Immature natural killer cell (primary cell): ENCODE measurements around the gene SRCIN1. TPM values are rescaled to one million over a fixed set of nuclear protein-coding genes. Genes with fewer than 3 reads are reported as not detected.

Source experiments
- DNase-seq, 3 donors: peaks; one replicate each; pipeline ENCODE4 v3.0.0; 2022; ENCODE audit warnings: mixed read lengths in 1 of 3
- H3K27ac Mint-ChIP-seq, 6 donors: one replicate each; pipeline ENCODE4 v1.8.0; 2020; ENCODE audit warnings: mixed read lengths in 6 of 6, mild to moderate bottlenecking in 5 of 6, inconsistent platforms in 4 of 6, moderate library complexity in 3 of 6
- H3K27me3 Mint-ChIP-seq, 3 donors: one replicate each; pipeline ENCODE4 v1.8.0; 2020 to 2021; ENCODE audit warnings: low read depth in 3 of 3, mild to moderate bottlenecking in 3 of 3, mixed read lengths in 3 of 3, moderate library complexity in 3 of 3, inconsistent platforms in 1 of 3
- H3K36me3 Mint-ChIP-seq, 3 donors: one replicate each; pipeline ENCODE4 v1.8.0; 2020; ENCODE audit warnings: mixed read lengths in 3 of 3, inconsistent platforms in 2 of 3, mild to moderate bottlenecking in 2 of 3
- H3K4me1 Mint-ChIP-seq, 2 donors: one replicate each; pipeline ENCODE4 v1.8.0; 2020; ENCODE audit warnings: inconsistent platforms in 2 of 2, mild to moderate bottlenecking in 2 of 2, mixed read lengths in 2 of 2, moderate library complexity in 1 of 2
- H3K4me3 Mint-ChIP-seq, 5 donors: one replicate each; pipeline ENCODE4 v1.8.0; 2020; ENCODE audit warnings: mild to moderate bottlenecking in 5 of 5, mixed read lengths in 5 of 5, inconsistent platforms in 3 of 5, moderate library complexity in 3 of 5
- H3K9me3 Mint-ChIP-seq, 6 donors: one replicate each; pipeline ENCODE4 v1.8.0; 2020; ENCODE audit warnings: mild to moderate bottlenecking in 6 of 6, mixed read lengths in 6 of 6, inconsistent platforms in 4 of 6, moderate library complexity in 3 of 6
- polyA plus RNA-seq, 3 donors: library from polyadenylated mRNA; unstranded; fragments of 300-500 nt; fragmentation: Illumina TruSeq; gene quantifications; one replicate each; pipeline ENCODE4 v1.2.3, GENCODE V29; 2021

The SRCIN1 gene
- polyA plus RNA-seq, 3 donors from 2014 or later = not detected

GRCh38 chr17:38577645-38578173 is 28.0 kb downstream of the SRCIN1 start:
- Mint-ChIP-seq H3K9me3 (no peaks in the 10 kb centered on the region), H3K27ac (no peak overlapping the region), H3K4me1 (peaks cover 0 to 12% of the 10 kb centered on the region in 2 donors), H3K27me3 (peaks cover 22 to 46% (median 23%) of the 10 kb centered on the region in 3 donors), H3K36me3 (peaks cover 0 to 5% (median 0%) of the 10 kb centered on the region in 3 donors), H3K4me3 (peak overlapping the region in 1 of 5 donors; percentile 24)
- no peak for DNase-seq

GRCh38 chr17:38577244-38577643 is 28.5 kb downstream of the SRCIN1 start:
- Mint-ChIP-seq H3K27me3 (peaks cover 20 to 46% (median 22%) of the 10 kb centered on the region in 3 donors), H3K4me3 (no peak overlapping the region)

DNA sequence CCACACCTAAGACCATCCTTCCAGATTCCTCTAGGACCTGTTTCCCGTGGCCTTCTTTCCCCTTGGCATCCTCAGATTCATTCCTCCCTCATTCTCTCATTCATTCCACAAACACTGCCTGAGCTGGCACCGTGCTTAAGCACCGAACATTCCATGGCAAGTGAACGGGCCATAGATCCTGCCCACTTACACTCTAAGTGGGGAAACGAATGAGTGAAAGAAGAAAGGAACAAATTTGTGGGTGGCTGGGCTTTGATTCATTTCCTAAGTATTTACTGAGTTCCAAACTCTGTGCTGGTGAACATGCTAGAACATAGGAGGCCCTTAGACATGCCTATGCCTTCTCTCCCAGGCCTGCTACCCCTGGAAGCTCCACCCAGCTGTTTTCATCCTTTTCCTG is 30.0 kb downstream of the SRCIN1 start:
- Mint-ChIP-seq H3K27ac (no peak overlapping the region), H3K4me3 (no peak overlapping the region), H3K36me3 (peaks cover 0 to 5% (median 0%) of the 10 kb centered on the region in 3 donors), H3K27me3 (peaks cover 25 to 50% (median 28%) of the 10 kb centered on the region in 3 donors), H3K9me3 (peaks cover 0 to 2% (median 0%) of the 10 kb centered on the region in 6 donors), H3K4me1 (peaks cover 0 to 13% of the 10 kb centered on the region in 2 donors)
- DNase-seq = no peak

More at GRCh38 chr17:38577244-38577643, 28.5 kb downstream of the SRCIN1 start:
- Mint-ChIP-seq H3K36me3 (peaks cover 0 to 5% (median 0%) of the 10 kb centered on the region in 3 donors), H3K4me1 (peaks cover 0 to 12% of the 10 kb centered on the region in 2 donors), H3K27ac (no peak overlapping the region), H3K9me3 (no peaks in the 10 kb centered on the region)
- DNase-seq = no peak

DNA sequence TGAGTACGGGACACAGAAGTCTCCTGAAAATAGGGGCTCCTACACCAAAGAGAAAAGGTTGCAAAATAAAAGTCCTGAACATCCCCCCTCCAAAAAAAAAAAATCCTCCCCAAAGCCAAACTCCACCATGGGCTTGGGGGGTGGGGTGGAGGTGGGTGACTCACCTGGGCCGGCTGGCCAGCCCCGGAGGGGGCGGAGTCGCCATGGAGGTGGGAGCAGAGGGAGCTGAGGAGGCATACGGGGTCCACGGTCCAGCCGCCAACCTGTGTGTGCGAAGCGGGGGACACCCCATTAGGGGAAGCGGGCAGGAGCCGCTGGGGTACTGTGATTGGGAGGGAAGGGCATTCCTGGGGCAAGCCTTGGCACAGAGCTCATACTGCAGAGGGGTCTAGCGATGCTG is 31.0 kb downstream of the SRCIN1 start:
- no peaks in the 10 kb centered on the region for H3K36me3 Mint-ChIP-seq
- no peak overlapping the region for H3K4me3 Mint-ChIP-seq
- H3K9me3 Mint-ChIP-seq = peaks cover 0 to 2% (median 0%) of the 10 kb centered on the region in 6 donors
- DNase-seq = no peak
- peaks cover 24 to 50% (median 24%) of the 10 kb centered on the region in 3 donors for H3K27me3 Mint-ChIP-seq
- H3K4me1 Mint-ChIP-seq = peaks cover 0 to 13% of the 10 kb centered on the region in 2 donors
- no peak overlapping the region for H3K27ac Mint-ChIP-seq

DNA sequence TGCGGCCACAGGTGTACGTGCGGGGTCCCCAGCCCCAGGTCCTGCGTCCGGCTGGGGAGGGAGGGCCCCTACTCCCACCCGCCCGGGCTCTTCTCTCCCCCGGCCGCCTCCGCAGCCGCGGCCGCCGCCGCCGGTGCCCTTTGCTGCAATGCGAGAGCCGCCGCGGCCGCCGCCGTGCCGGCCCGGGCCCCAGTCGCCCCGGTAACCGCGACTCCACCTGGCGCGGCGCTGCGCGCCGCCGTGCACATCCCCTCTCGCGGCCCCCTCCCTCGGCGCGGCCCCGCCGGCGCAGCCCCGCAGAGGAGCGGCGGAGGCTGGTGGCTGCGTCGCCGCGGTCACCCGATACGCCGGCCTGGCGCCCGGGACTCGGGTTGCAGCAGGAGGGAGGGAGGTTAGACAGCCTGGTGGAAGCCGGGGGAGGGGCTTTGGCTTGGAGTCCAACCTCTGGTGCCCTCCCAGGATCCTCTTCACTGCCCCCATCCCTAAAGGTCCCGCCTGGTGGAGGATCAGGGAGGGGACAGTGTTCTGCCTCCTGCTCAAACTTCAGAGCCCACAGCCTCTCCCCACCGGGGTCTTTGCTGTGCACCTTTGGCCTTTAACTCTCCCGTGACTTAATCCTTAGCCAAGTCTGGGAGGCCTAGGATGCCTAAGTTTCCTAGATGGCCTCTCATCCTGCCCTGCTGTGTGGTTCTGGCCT is 32.9 kb downstream of the SRCIN1 start:
- Mint-ChIP-seq H3K9me3 (peaks cover 0 to 2% (median 0%) of the 10 kb centered on the region in 6 donors), H3K27me3 (peaks cover 23 to 53% (median 28%) of the 10 kb centered on the region in 3 donors), H3K36me3 (no peaks in the 10 kb centered on the region), H3K4me1 (peaks cover 0 to 13% of the 10 kb centered on the region in 2 donors), H3K4me3 (peak overlapping the region in 4 of 5 donors; percentile 29 to 71 (median 50)), H3K27ac (no peak overlapping the region)
- no peak for DNase-seq

DNA sequence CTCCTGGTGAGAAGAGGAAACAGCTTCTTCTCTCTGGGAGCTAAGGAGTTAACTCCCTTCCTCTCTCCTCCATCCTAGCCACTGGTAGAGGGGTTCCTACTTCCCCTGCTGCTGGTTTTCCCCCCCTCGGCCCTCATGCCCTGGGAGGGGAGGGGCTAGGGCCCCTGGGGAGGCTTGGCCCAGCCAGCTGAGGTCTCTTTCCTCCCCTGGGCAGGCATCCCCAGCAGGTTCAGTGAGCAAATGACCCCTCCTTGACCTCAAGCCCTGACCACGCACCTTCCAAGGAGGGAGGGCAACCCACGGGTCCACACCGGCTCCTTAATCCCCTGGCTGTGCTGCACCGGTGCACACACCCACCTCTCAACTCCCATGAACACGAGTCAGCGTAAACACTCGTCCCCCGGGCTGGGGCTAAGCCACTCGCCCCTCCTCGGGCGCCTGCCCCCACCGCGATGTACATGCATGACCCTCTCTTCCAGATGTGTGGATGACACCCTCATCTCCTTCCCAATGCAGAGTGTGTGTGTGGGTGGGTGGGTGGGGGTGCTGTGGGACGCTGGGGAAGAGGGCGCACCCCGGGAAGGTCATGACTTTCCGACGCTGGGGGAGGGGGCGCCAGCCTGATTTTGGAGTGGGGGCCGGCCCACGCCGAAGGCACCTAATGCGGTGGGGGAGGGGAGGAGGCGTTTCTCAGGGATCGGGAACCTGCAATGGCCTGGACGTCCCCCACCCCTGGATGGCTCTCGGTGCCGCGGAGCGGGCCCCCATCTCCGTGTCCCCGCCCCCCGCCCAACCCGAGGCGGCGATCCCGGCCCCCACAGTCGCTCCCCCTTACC is 33.7 kb downstream of the SRCIN1 start:
- no peak for DNase-seq
- peaks cover 0 to 2% (median 0%) of the 10 kb centered on the region in 6 donors for H3K9me3 Mint-ChIP-seq
- H3K27me3 Mint-ChIP-seq = peaks cover 24 to 52% (median 27%) of the 10 kb centered on the region in 3 donors
- no peaks in the 10 kb centered on the region for H3K36me3 Mint-ChIP-seq
- no peak overlapping the region for H3K4me3 Mint-ChIP-seq
- H3K4me1 Mint-ChIP-seq = peaks cover 0 to 12% of the 10 kb centered on the region in 2 donors
- H3K27ac Mint-ChIP-seq = no peak overlapping the region

GRCh38 chr17:38569701-38570512 is 35.8 kb downstream of the SRCIN1 start:
- Mint-ChIP-seq H3K4me3 (no peak overlapping the region), H3K4me1 (peaks cover 0 to 12% of the 10 kb centered on the region in 2 donors), H3K27ac (no peak overlapping the region), H3K27me3 (peaks cover 26 to 46% (median 29%) of the 10 kb centered on the region in 3 donors), H3K9me3 (peaks cover 0 to 2% (median 0%) of the 10 kb centered on the region in 6 donors), H3K36me3 (no peaks in the 10 kb centered on the region)
- DNase-seq = no peak

DNA sequence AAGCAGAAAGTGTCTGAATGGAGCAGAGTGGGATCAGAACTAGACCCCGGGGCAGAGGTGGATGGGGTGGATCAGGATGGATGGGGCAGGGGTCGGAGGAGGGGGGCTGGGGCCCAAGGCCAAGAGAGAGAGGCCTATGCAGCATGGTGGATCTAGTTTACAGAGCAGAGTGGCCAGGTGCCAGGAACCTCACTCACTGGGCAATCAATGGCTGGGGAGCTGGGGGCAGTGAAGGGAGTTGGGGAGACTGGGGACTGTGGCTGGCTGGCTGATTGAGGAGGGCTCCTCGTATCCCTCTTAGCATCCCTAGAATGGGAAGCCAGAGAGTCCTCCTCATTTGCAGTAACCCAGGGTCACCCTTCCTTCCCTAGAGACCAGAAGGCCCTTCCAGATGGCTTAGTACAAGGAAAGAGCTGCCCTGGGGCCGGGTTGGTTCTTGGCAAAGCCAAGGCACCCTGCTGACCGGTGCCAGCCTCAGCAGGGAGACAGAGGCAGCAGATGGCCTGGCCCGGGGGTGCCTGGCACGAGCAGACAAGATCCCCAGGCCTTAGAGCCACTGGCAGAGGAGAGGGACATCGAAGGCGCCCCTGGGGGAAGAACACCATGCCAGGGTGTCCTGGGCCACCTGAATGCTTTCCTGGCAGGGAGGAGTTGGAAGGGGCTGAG is 36.8 kb downstream of the SRCIN1 start:
- Mint-ChIP-seq H3K4me1 (peaks cover 0 to 11% of the 10 kb centered on the region in 2 donors), H3K9me3 (peaks cover 0 to 2% (median 0%) of the 10 kb centered on the region in 6 donors), H3K27me3 (peaks cover 25 to 44% (median 25%) of the 10 kb centered on the region in 3 donors), H3K36me3 (no peaks in the 10 kb centered on the region), H3K27ac (no peak overlapping the region), H3K4me3 (no peak overlapping the region)
- DNase-seq = no peak

GRCh38 chr17:38568274-38568673 is 37.5 kb downstream of the SRCIN1 start:
- H3K27ac Mint-ChIP-seq = peak overlapping the region in 1 of 6 donors; percentile 29
- no peaks in the 10 kb centered on the region for H3K36me3 Mint-ChIP-seq
- peaks cover 0 to 10% of the 10 kb centered on the region in 2 donors for H3K4me1 Mint-ChIP-seq
- H3K27me3 Mint-ChIP-seq = peaks cover 19 to 41% (median 29%) of the 10 kb centered on the region in 3 donors
- H3K9me3 Mint-ChIP-seq = peaks cover 0 to 2% (median 0%) of the 10 kb centered on the region in 6 donors
- no peak overlapping the region for H3K4me3 Mint-ChIP-seq
- no peak for DNase-seq

DNA sequence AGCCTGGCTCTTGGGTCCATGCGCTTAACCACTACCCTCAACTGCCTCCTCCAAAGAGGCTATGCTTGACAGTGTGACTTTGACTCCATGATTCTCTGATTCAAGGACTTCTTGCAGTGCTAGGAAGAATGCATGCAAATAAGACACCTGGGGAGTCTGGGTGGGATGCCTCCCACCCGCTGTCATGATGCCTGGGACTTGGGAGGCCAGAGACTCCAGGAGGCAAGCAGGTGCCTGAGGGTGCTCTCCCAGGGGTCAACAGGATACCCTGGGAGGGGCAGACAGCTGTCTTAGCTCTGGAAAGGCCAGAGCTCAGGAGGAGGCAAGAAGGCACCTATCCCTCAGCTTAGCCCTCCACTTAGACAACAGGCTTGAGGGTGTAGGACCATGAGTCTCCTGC is 38.4 kb downstream of the SRCIN1 start:
- no peaks in the 10 kb centered on the region for H3K36me3 Mint-ChIP-seq
- peaks cover 19 to 42% (median 31%) of the 10 kb centered on the region in 3 donors for H3K27me3 Mint-ChIP-seq
- no peak overlapping the region for H3K27ac Mint-ChIP-seq
- H3K4me3 Mint-ChIP-seq = no peak overlapping the region
- DNase-seq = no peak
- peaks cover 0 to 2% (median 0%) of the 10 kb centered on the region in 6 donors for H3K9me3 Mint-ChIP-seq
- H3K4me1 Mint-ChIP-seq = peaks cover 0 to 8% of the 10 kb centered on the region in 2 donors

GRCh38 chr17:38566666-38567031 is 39.1 kb downstream of the SRCIN1 start:
- H3K36me3 Mint-ChIP-seq = no peaks in the 10 kb centered on the region
- peaks cover 17 to 45% (median 33%) of the 10 kb centered on the region in 3 donors for H3K27me3 Mint-ChIP-seq
- H3K4me1 Mint-ChIP-seq = peaks cover 0 to 8% of the 10 kb centered on the region in 2 donors
- no peak overlapping the region for H3K27ac Mint-ChIP-seq
- H3K9me3 Mint-ChIP-seq = peaks cover 0 to 2% (median 0%) of the 10 kb centered on the region in 6 donors
- no peak for DNase-seq
- H3K4me3 Mint-ChIP-seq = no peak overlapping the region

DNA sequence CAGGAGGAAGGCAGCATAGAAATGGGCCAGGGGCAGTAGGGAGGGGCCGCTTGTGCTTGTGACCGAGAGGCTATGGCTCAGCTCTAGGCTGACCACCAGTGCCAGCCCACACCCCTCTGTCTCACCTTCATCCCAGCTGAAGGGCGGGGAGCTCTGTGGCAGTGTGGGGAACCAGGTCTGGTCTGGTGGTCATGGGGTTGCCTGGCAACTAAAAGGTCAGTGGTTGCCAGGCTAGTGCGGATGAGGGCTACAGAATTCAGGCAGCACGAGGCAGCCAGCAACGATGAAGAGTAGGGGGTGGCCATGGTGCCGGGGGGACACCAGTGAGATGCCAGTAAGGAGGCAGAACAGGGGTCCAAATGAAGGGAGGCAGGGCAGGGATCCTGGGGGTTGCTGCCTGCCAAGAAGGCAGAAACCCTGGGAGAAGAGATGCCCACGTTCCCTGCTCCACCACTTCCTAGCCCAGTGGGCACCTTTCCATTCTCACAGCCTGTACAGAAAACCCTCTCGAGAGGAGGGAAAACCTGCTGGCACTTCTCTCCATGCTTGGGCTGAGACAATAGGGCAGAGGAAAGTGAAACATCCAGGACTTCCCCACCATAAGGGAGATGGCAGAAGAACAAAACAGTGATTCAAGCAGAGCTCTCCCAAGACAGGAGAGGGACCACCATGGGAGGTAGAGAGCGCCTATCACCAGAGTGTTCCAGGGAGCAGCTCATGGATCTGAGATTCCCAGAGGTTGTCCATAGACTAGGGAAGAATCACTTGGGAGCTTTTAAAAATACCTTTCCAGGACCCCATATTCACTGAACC is 39.7 kb downstream of the SRCIN1 start:
- Mint-ChIP-seq H3K27ac (no peak overlapping the region), H3K4me3 (no peak overlapping the region)

More for the DNA sequence above, 39.7 kb downstream of the SRCIN1 start:
- H3K4me1 Mint-ChIP-seq = peaks cover under 1 to 7% of the 10 kb centered on the region in 2 donors
- DNase-seq = no peak
- H3K9me3 Mint-ChIP-seq = peaks cover 0 to under 1% (median 0%) of the 10 kb centered on the region in 6 donors
- no peaks in the 10 kb centered on the region for H3K36me3 Mint-ChIP-seq
- peaks cover 17 to 42% (median 30%) of the 10 kb centered on the region in 3 donors for H3K27me3 Mint-ChIP-seq
